ENCODE data around the gene SEMA6B. TPM values are rescaled to one million over a fixed set of nuclear protein-coding genes. Genes with fewer than 3 reads are reported as not detected.

Gene SEMA6B
- total RNA-seq, 1 experiment from 2014 or later, result 38.4 TPM

- H3K14ac ChIP-seq (ENCODE audit: insufficient read depth, low read length), result no peak overlapping the region; the same call in 1 of the 2 replicates
- TF ChIP-seq CTCF (conservative IDR thresholded peaks at IDR 0.05), result no peak
Measured at GRCh38 chr19:4507150-4507452, 52.4 kb downstream of the SEMA6B start.

More at GRCh38 chr19:4507150-4507452, 52.4 kb downstream of the SEMA6B start:
- DNase-seq, result no peak
- H3T11ph ChIP-seq (ENCODE audit: low read length), result no peak overlapping the region
- H3K23me2 ChIP-seq (ENCODE audit: insufficient read length, low read depth, low read length, poor library complexity, severe bottlenecking), result peaks cover 2% of the 10 kb centered on the region
- no peak overlapping the region for H2AK5ac ChIP-seq (ENCODE audit: insufficient read length, low read length)
- H2BK5ac ChIP-seq (ENCODE audit: insufficient read length, low read length), result no peak overlapping the region
- no peak overlapping the region for H4K8ac ChIP-seq (replicated peaks; ENCODE audit: insufficient read length, low read depth, low read length)
- H3K4me1 Mint-ChIP-seq, result no peaks in the 10 kb centered on the region
- no CpG with 5 or more reads among the region's 12 CpGs for WGBS (ENCODE audit: extremely low coverage, insufficient read length, low lambda C conversion rate)
- H2BK15ac ChIP-seq (ENCODE audit: low read depth, low read length), result no peak overlapping the region
- H3K36me3 Mint-ChIP-seq (ENCODE audit: insufficient read depth in 1 of 3, low read depth in 3 of 3), result peaks cover 10 to 35% (median 26%) of the 10 kb centered on the region in 3 experiments; a peak in 6 of 7 replicates
- H2AFZ ChIP-seq (ENCODE audit: low read length), result no peak overlapping the region
- no peak overlapping the region for H3K56ac ChIP-seq (ENCODE audit: insufficient read length, low read depth, low read length)
- no peak overlapping the region for H4K5ac ChIP-seq (ENCODE audit: insufficient read length, low read depth, low read length)
- H3K9ac ChIP-seq (ENCODE audit: extremely low read depth, insufficient read length, low read length), result no peak overlapping the region
- no peak overlapping the region for H3K4me2 ChIP-seq (ENCODE audit: insufficient read depth, insufficient read length, low read length)
- no peaks in the 10 kb centered on the region for H3K9me3 ChIP-seq (ENCODE audit: control insufficient read depth, low read depth, low read length)
- H3K27me3 ChIP-seq (ENCODE audit: insufficient read depth, low read length), result no peaks in the 10 kb centered on the region
- H2BK20ac ChIP-seq (ENCODE audit: low read depth, low read length, poor library complexity, severe bottlenecking), result no peak overlapping the region
- no peak overlapping the region for H3K27ac ChIP-seq (ENCODE audit: insufficient read length, low read depth, low read length)
- H2BK12ac ChIP-seq (ENCODE audit: insufficient read length, low read depth, low read length), result no peak overlapping the region
- H3K27ac Mint-ChIP-seq, result no peak overlapping the region
- H3K79me2 ChIP-seq (ENCODE audit: insufficient read depth, low read length), result no peaks in the 10 kb centered on the region
- no peak overlapping the region for H3K4ac ChIP-seq (ENCODE audit: low read depth, low read length)
- peaks cover 53% of the 10 kb centered on the region for H3K27me3 Mint-ChIP-seq (ENCODE audit: low read depth)
- H3K23ac ChIP-seq (ENCODE audit: insufficient read length, low read depth, low read length), result no peak overlapping the region
- H3K79me1 ChIP-seq (ENCODE audit: insufficient read depth, low read depth, low read length, poor library complexity, severe bottlenecking), result no peaks in the 10 kb centered on the region
- H4K20me1 ChIP-seq (ENCODE audit: control insufficient read depth, insufficient read depth, insufficient read length), result no peaks in the 10 kb centered on the region
- no peak overlapping the region for H4K91ac ChIP-seq (ENCODE audit: insufficient read length, low read depth, low read length)
- no peaks in the 10 kb centered on the region for H3K4me1 ChIP-seq (ENCODE audit: insufficient read depth, low read length)
- no peak overlapping the region for H3K18ac ChIP-seq (ENCODE audit: insufficient read length, low read depth, low read length)
- no peak overlapping the region for H3K4me3 Mint-ChIP-seq
- no peak overlapping the region for H2BK120ac ChIP-seq (ENCODE audit: low read depth, low read length, poor library complexity, severe bottlenecking)
- H3K9me3 Mint-ChIP-seq, result no peaks in the 10 kb centered on the region

Measured in H9 (cell line).